Heart left ventricle (tissue), 16 donors: ENCODE data around the gene TMEM132D. TPM values are rescaled to one million over a fixed set of nuclear protein-coding genes. Genes with fewer than 3 reads are reported as not detected.

ENCODE experiments used
- ATAC-seq, 4 donors: fragments of 200-7000 bp; cut with Tn5 transposase; one replicate each; pipeline ENCODE4 v1.9.1; 2020 to 2022; ENCODE audit warnings: moderate library complexity in 4 of 4, mild to moderate bottlenecking in 3 of 4, moderate number of reproducible peaks in 1 of 4
- DNase-seq, 5 donors: peaks; one replicate each; pipeline ENCODE4 v3.0.0-alpha.2; 2020
- H3K27ac ChIP-seq, 12 donors: fragments of 200-600 bp; sonication (generic) in 4 of 12; one replicate each; pipeline versions ENCODE4 v1.5.0 to v1.8.0; 2016 to 2022; ENCODE audit warnings: mild to moderate bottlenecking in 2 of 12
- H3K27me3 ChIP-seq, 9 donors: fragments of 200-600 bp; sonication (generic) in 2 of 9; one replicate each; pipeline versions ENCODE4 v1.5.1 to v1.8.0; 2016 to 2022; ENCODE audit warnings: mild to moderate bottlenecking in 3 of 9
- H3K36me3 ChIP-seq, 9 donors: fragments of 200-600 bp; sonication (generic) in 2 of 9; one replicate each; pipeline versions ENCODE4 v1.5.0 to v1.8.0; 2018 to 2022; ENCODE audit warnings: mild to moderate bottlenecking in 2 of 9
- H3K4me1 ChIP-seq, 12 donors: fragments of 200-600 bp; sonication (generic) in 4 of 12; one replicate each; pipeline versions ENCODE4 v1.5.0 to v1.8.0; 2016 to 2022; ENCODE audit warnings: mild to moderate bottlenecking in 3 of 12
- H3K4me3 ChIP-seq, 12 donors: fragments of 200-600 bp; sonication (generic) in 4 of 12; one replicate each; pipeline versions ENCODE4 v1.5.0 to v1.8.0; 2017 to 2022; ENCODE audit warnings: mild to moderate bottlenecking in 9 of 12, moderate library complexity in 4 of 12
- H3K9me3 ChIP-seq, 12 donors: fragments of 200-600 bp; sonication (generic) in 4 of 12; one replicate each; pipeline versions ENCODE4 v1.5.0 to v1.8.0; 2016 to 2022; ENCODE audit warnings: mild to moderate bottlenecking in 1 of 12
- POLR2A ChIP-seq, 2 donors: fragments of 450-650 bp; IDR thresholded peaks; one replicate each; pipeline ENCODE4 v1.6.1; 2017; ENCODE audit warnings: antibody characterized with exemption in 2 of 2, mild to moderate bottlenecking in 2 of 2, moderate library complexity in 2 of 2
- WGBS, 4 donors: extraction: QIAGEN DNeasy Blood & Tissue Kit in 2 of 4; methylation state at CpG; one replicate each; pipeline versions ENCODE4 v1.1.5 to v1.1.7; 2013 to 2018; 5-methylcytosine and 5-hydroxymethylcytosine counted together
- intact Hi-C, 10 donors: fragments of 100-400 bp; cut with DNase I; formaldehyde crosslinking; loops; one replicate each; pipeline versions ENCODE4 v1.11.1 to v1.14.2; 2022
- polyA plus RNA-seq, 2 donors: library from polyadenylated mRNA; stranded (reverse); fragments of 200-250 nt; gene quantifications; one replicate each; pipeline ENCODE4 v1.2.3, GENCODE V29; 2013
- total RNA-seq, 9 donors: library from RNA; depleted of rRNA in 2 of 9; stranded (reverse); fragments of >200 nt in 2 of 9; fragmentation: NEBNext Ultra II Directional in 3 of 9; extraction: Animal tissue kit (Norgen Biotek cat#: 25700) in 3 of 9; gene quantifications; one replicate each; pipeline versions ENCODE4 v1.1.0 to v1.2.4, GENCODE V29; 2016 to 2023
- TF ChIP-seq, protein P1 (sequence below), 12 donors: fragments of 200-600 bp; sonication (generic) in 4 of 12; IDR thresholded peaks; one replicate each; pipeline versions ENCODE4 v1.5.0 to v1.8.0; 2018 to 2022; ENCODE audit warnings: antibody characterized with exemption in 12 of 12, mild to moderate bottlenecking in 5 of 12
- donor health status: ischemic (EF 13 %, LVEDD 7.1; RV severe dilation, severe dysfunction).
- donor health status: healthy with polysubstance abuse.
- donor health status: DM: no; HTN: yes; CAD: no.
- donor health status: DM: no; HTN: no; CAD: no.
- donor health status: ischemic (EF 25% LVEDD 6.9; RV normal size, moderate dysfunction).
- donor health status: ischemic (EF 25% LVEDD 5.7; RV mildly dilated, moderate dysfunction).
- donor health status: healthy.
- donor health status: DM: yes; HTN: yes; CAD: no.
- donor health status: ischemic (EF 35%, LVEDD 5.7; RV mildly dilated, moderate dysfunction).
- donor health status: nonischemic (EF 11% LVEDD 7.7; RV severe dilation, severe dysfunction).
- donor health status: DM: yes; HTN: yes; CAD: no.
- donor health status: PGD.
- donor health status: ischemic (EF 29% LVEDD 5.4; RV normal size, mild dysfunction).
- donor health status: nonischemic (EF 23%, LVEDD 6.1; RV moderate dilation, normal function).

TMEM132D gene
- total and polyA plus RNA-seq, 11 donors = not detected

GRCh38 chr12:129202109-129202814 is 701.6 kb downstream of the TMEM132D start:
- H3K27me3 ChIP-seq = peaks cover 0 to 7% (median 0%) of the 10 kb centered on the region in 9 donors
- 40 to 50% (median 43%) methylated on average over 6 of the region's 6 CpGs for WGBS, 4 donors
- ATAC-seq (no peak), DNase-seq (no peak)
- H3K27ac ChIP-seq = no peak overlapping the region
- intact Hi-C loops = no loop called here
- H3K4me1 ChIP-seq = no peaks in the 10 kb centered on the region
- H3K36me3 ChIP-seq = no peaks in the 10 kb centered on the region
- H3K9me3 ChIP-seq = peaks cover 0 to 6% (median 0%) of the 10 kb centered on the region in 12 donors
- no peak overlapping the region for H3K4me3 ChIP-seq
- TF ChIP-seq, protein P1, sequence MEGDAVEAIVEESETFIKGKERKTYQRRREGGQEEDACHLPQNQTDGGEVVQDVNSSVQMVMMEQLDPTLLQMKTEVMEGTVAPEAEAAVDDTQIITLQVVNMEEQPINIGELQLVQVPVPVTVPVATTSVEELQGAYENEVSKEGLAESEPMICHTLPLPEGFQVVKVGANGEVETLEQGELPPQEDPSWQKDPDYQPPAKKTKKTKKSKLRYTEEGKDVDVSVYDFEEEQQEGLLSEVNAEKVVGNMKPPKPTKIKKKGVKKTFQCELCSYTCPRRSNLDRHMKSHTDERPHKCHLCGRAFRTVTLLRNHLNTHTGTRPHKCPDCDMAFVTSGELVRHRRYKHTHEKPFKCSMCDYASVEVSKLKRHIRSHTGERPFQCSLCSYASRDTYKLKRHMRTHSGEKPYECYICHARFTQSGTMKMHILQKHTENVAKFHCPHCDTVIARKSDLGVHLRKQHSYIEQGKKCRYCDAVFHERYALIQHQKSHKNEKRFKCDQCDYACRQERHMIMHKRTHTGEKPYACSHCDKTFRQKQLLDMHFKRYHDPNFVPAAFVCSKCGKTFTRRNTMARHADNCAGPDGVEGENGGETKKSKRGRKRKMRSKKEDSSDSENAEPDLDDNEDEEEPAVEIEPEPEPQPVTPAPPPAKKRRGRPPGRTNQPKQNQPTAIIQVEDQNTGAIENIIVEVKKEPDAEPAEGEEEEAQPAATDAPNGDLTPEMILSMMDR (IDR thresholded peaks at IDR 0.05) = no peak
- no peak for TF ChIP-seq POLR2A (IDR thresholded peaks at IDR 0.05)

- WGBS, 4 donors = 60 to 68% (median 64%) methylated on average over 2 of the region's 2 CpGs
- no peaks in the 10 kb centered on the region for H3K4me1 ChIP-seq
- H3K9me3 ChIP-seq = peaks cover 0 to 6% (median 0%) of the 10 kb centered on the region in 12 donors
- intact Hi-C loops = no loop called here
- ATAC-seq (no peak), DNase-seq (no peak)
- no peak overlapping the region for H3K27ac ChIP-seq
- no peak overlapping the region for H3K4me3 ChIP-seq
- H3K27me3 ChIP-seq = peaks cover 0 to 7% (median 0%) of the 10 kb centered on the region in 9 donors
- TF ChIP-seq, protein P1 (IDR thresholded peaks at IDR 0.05) = no peak
- no peak for TF ChIP-seq POLR2A (IDR thresholded peaks at IDR 0.05)
- no peaks in the 10 kb centered on the region for H3K36me3 ChIP-seq
These were observed 702.8 kb downstream of the TMEM132D start for GRCh38 chr12:129201029-129201428.

GRCh38 chr12:129200576-129200975 is 703.2 kb downstream of the TMEM132D start:
- TF ChIP-seq, protein P1 (IDR thresholded peaks at IDR 0.05) = no peak
- TF ChIP-seq POLR2A (IDR thresholded peaks at IDR 0.05) = no peak
- peaks cover 0 to 7% (median 0%) of the 10 kb centered on the region in 9 donors for H3K27me3 ChIP-seq
- no peaks in the 10 kb centered on the region for H3K36me3 ChIP-seq
- no peaks in the 10 kb centered on the region for H3K4me1 ChIP-seq
- DNase-seq (no peak), ATAC-seq (no peak)
- no peak overlapping the region for H3K27ac ChIP-seq
- H3K9me3 ChIP-seq = peaks cover 0 to 6% (median 0%) of the 10 kb centered on the region in 12 donors
- intact Hi-C loops = no loop called here
- H3K4me3 ChIP-seq = no peak overlapping the region
- WGBS, 4 donors = 49 to 71% (median 60%) methylated on average over 8 of the region's 8 CpGs

DNA sequence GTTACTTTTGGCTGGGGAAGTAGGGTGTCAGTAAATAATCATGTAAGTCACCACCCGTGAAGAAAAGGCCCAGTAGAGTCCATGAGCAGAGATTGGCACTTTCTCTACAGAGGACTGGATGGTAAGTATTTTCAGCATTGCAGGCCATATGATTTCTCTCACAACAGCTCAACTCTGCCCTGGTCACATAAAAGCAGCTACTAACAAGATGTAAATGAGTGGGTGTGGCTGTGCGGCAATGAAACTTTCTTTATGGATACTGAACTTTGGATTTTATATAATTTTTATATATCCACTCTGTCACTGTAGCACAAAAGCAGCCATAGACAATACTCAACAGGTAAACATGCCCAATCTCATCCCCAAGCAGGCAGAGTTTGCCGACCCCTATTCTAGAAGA is 706.9 kb downstream of the TMEM132D start:
- WGBS, 4 donors = 79 to 86% (median 82%) methylated on average over 3 of the region's 3 CpGs
- no peak overlapping the region for H3K4me3 ChIP-seq
- TF ChIP-seq POLR2A (IDR thresholded peaks at IDR 0.05) = no peak
- TF ChIP-seq, protein P1 (IDR thresholded peaks at IDR 0.05) = no peak

More for the DNA sequence above, 706.9 kb downstream of the TMEM132D start:
- Histone ChIP-seq H3K36me3 (no peaks in the 10 kb centered on the region), H3K9me3 (peaks cover 0 to 21% (median 7%) of the 10 kb centered on the region in 12 donors), H3K27me3 (no peaks in the 10 kb centered on the region), H3K27ac (no peak overlapping the region), H3K4me1 (no peaks in the 10 kb centered on the region)
- DNase-seq = no peak
- intact Hi-C loops = no loop called here
- no peak for ATAC-seq
